Smooth muscle cell (in vitro differentiated cells): Measurements from ENCODE around the gene RNF11. TPM values are rescaled to one million over a fixed set of nuclear protein-coding genes. Genes with fewer than 3 reads are reported as not detected.
"Not testable (repeated sequence)": the region's sequence is repeated elsewhere in the genome, so short reads cannot be mapped to it uniquely, and the experiment has no call there.

Experiments used
- DNase-seq: peaks from one replicate; lab custom pipeline; 2025; ENCODE audit not compliant: unreplicated experiment; lab: John Stamatoyannopoulos, UW
- H2AFZ ChIP-seq: fragments of 200-600 bp; sonication (generic); 2 replicates; pipeline ENCODE4 v1.6.0; 2016; ENCODE audit warnings: antibody characterized with exemption, low read depth, mild to moderate bottlenecking
- H3F3A ChIP-seq: fragments of 200-600 bp; sonication (generic); 2 replicates; pipeline ENCODE4 v1.6.0; 2017; ENCODE audit warnings: antibody characterized with exemption, low read depth
- H3K27ac ChIP-seq: fragments of 200-600 bp; sonication (generic); 2 replicates; pipeline ENCODE4 v1.5.1; 2016; ENCODE audit warnings: low read depth, mild to moderate bottlenecking
- H3K27me3 ChIP-seq: fragments of 200-600 bp; sonication (generic); 2 replicates; pipeline ENCODE4 v1.6.1; 2016; ENCODE audit warnings: low read depth, mild to moderate bottlenecking
- H3K36me3 ChIP-seq: fragments of 200-600 bp; sonication (generic); 2 replicates; pipeline ENCODE4 v1.5.1; 2016; ENCODE audit warnings: low read depth
- H3K4me1 ChIP-seq: fragments of 200-600 bp; sonication (generic); 2 replicates; pipeline ENCODE4 v1.5.1; 2016; ENCODE audit warnings: low read depth
- H3K4me2 ChIP-seq: fragments of 200-600 bp; sonication (generic); 2 replicates; pipeline ENCODE4 v1.6.0; 2016; ENCODE audit warnings: mild to moderate bottlenecking
- H3K4me3 ChIP-seq: fragments of 200-600 bp; sonication (generic); 2 replicates; pipeline ENCODE4 v1.5.1; 2016; ENCODE audit warnings: mild to moderate bottlenecking
- H3K79me2 ChIP-seq: fragments of 200-600 bp; sonication (generic); 2 replicates; pipeline ENCODE4 v1.6.0; 2016; ENCODE audit warnings: low read depth, mild to moderate bottlenecking
- H3K9ac ChIP-seq: fragments of 200-600 bp; sonication (generic); 2 replicates; pipeline ENCODE4 v1.6.0; 2016; ENCODE audit warnings: low read depth
- H3K9me3 ChIP-seq: fragments of 200-600 bp; sonication (generic); replicated peaks from 2 replicates; pipeline ENCODE4 v1.5.1; 2016; ENCODE audit warnings: low read depth
- H4K20me1 ChIP-seq: fragments of 200-600 bp; sonication (generic); 2 replicates; pipeline ENCODE4 v1.6.0; 2016; ENCODE audit warnings: low read depth
- WGBS: methylation state at CpG from one replicate; pipeline ENCODE4 v1.1.7; 2016; ENCODE audit warnings: low lambda C conversion rate; 5-methylcytosine and 5-hydroxymethylcytosine counted together
- polyA plus RNA-seq: library from polyadenylated mRNA; unstranded; fragments of >200 nt; fragmentation: Nextera tagmentation; extraction: Ambion mirVana; gene quantifications from 2 replicates; pipeline ENCODE4 v1.2.1, GENCODE V29; 2016
- total RNA-seq: library from RNA; depleted of rRNA; stranded (reverse); fragments of >200 nt; gene quantifications from 2 replicates; pipeline ENCODE4 v1.2.3, GENCODE V29; 2014
- TF ChIP-seq, protein P1 (sequence below): fragments of 200-600 bp; sonication (generic); IDR thresholded peaks from 2 replicates; pipeline ENCODE4 v1.5.1; 2017; ENCODE audit warnings: borderline replicate concordance, mild to moderate bottlenecking, antibody characterized with exemption; ENCODE audit not compliant: insufficient read depth, poor library complexity, severe bottlenecking

Gene RNF11
- total and polyA plus RNA-seq, 2 experiments from 2014 or later, result 68.7 to 123 TPM

DNA sequence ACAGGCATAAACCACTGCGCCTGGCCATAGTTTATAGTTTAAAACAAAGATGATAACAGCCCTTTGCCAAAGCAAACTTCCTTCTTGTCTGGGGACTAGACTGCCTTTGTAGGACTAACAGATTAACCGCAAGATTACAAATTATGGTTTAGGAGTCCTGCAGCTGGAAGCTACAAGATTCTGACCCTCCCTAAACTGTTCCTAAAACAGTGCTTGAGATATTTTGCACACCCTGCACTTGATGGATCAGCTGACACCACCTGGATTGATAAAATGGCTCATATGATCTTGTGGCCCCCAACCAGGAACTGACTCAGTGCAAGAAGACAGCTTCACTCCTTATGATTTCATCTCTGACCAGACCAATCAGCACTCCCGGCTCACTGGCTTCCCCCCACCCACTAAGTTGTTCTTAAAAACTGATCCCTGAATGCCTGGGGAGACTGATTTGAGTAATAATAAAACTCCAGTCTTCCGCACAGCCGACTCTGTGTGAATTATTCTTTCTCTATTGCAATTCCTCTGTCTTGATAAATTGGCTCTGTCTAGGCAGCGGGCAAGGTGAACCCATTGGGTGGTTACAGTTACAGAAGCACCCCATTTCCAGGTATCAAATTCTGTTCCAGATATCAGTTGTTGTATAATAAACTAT lies 13.8 kb upstream of the RNF11 start:
- H3K79me2 ChIP-seq, result no peaks in the 10 kb centered on the region
- no peaks in the 10 kb centered on the region for H3K4me1 ChIP-seq
- no peak overlapping the region for H3K4me3 ChIP-seq
- H3K27ac ChIP-seq, result no peak overlapping the region
- TF ChIP-seq, protein P1, sequence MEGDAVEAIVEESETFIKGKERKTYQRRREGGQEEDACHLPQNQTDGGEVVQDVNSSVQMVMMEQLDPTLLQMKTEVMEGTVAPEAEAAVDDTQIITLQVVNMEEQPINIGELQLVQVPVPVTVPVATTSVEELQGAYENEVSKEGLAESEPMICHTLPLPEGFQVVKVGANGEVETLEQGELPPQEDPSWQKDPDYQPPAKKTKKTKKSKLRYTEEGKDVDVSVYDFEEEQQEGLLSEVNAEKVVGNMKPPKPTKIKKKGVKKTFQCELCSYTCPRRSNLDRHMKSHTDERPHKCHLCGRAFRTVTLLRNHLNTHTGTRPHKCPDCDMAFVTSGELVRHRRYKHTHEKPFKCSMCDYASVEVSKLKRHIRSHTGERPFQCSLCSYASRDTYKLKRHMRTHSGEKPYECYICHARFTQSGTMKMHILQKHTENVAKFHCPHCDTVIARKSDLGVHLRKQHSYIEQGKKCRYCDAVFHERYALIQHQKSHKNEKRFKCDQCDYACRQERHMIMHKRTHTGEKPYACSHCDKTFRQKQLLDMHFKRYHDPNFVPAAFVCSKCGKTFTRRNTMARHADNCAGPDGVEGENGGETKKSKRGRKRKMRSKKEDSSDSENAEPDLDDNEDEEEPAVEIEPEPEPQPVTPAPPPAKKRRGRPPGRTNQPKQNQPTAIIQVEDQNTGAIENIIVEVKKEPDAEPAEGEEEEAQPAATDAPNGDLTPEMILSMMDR, result no peak
- no peak for DNase-seq
- no peaks in the 10 kb centered on the region for H3K9me3 ChIP-seq
- WGBS, result 91% methylated on average over 6 of the region's 6 CpGs
- H3K4me2 ChIP-seq, result no peak overlapping the region
- no peaks in the 10 kb centered on the region for H3K27me3 ChIP-seq
- no peak overlapping the region for H2AFZ ChIP-seq
- H3K9ac ChIP-seq, result no peak overlapping the region
- no peaks in the 10 kb centered on the region for H3K36me3 ChIP-seq
- no peaks in the 10 kb centered on the region for H3F3A ChIP-seq
- H4K20me1 ChIP-seq, result no peaks in the 10 kb centered on the region

DNA sequence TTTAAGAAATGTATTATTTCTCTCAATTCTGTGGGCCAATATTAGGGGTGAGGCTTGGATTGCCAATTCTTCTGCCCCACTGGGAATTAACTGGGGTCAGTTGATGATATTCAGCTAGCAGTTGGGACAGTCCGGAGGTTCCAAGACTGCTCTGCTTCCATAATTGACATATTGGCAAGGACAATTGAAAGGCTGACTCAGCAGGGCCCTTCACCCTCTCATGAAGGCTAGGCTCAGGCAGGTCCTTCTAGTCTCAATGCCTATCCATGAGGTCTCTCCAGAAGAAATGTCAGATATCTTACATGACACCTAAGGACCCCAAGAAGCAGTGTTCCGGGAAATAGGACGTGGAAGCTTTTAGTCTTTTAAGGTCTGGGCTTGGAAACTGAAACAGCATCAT lies 13.3 kb upstream of the RNF11 start:
- H3K9me3 ChIP-seq, result no peaks in the 10 kb centered on the region
- H4K20me1 ChIP-seq, result no peaks in the 10 kb centered on the region
- no peak overlapping the region for H3K27ac ChIP-seq
- H2AFZ ChIP-seq, result no peak overlapping the region
- H3K27me3 ChIP-seq, result no peaks in the 10 kb centered on the region
- WGBS, result 89% methylated on average over 3 of the region's 3 CpGs
- DNase-seq, result no peak
- H3K36me3 ChIP-seq, result no peaks in the 10 kb centered on the region
- no peak overlapping the region for H3K4me3 ChIP-seq
- TF ChIP-seq, protein P1, result no peak
- H3F3A ChIP-seq, result no peaks in the 10 kb centered on the region
- H3K9ac ChIP-seq, result no peak overlapping the region
- no peaks in the 10 kb centered on the region for H3K79me2 ChIP-seq
- no peaks in the 10 kb centered on the region for H3K4me1 ChIP-seq
- no peak overlapping the region for H3K4me2 ChIP-seq

DNA sequence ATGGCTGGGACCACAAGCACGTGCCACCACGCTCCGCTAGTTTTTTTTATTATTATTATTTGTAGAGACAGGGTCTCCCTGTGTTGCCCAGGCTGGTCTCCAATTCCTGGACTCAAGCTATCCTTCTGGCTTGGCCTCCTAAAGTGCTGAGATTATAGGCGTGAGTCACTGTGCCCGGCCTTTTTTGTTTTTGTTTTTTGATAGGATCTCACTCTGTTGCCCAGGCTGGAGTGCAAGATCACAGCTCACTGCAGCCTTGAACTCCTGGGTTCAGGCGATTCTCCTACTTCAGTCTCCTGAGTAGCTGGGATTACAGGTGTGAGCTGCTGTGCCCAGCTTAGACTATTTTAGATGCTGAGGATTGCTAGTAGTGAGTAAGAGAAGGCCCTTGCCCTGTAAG lies 11.8 kb upstream of the RNF11 start:
- Histone ChIP-seq H3K4me3 (no peak overlapping the region), H3K9me3 (no peaks in the 10 kb centered on the region), H3K4me2 (no peak overlapping the region), H3K9ac (no peak overlapping the region), H3F3A (no peaks in the 10 kb centered on the region), H3K36me3 (no peaks in the 10 kb centered on the region), H3K27me3 (no peaks in the 10 kb centered on the region), H4K20me1 (no peaks in the 10 kb centered on the region), H3K4me1 (no peaks in the 10 kb centered on the region), H3K79me2 (no peaks in the 10 kb centered on the region), H3K27ac (no peak overlapping the region), H2AFZ (no peak overlapping the region)
- WGBS, result 90% methylated on average over 6 of the region's 6 CpGs
- DNase-seq, result no peak
- TF ChIP-seq, protein P1, result no peak

DNA sequence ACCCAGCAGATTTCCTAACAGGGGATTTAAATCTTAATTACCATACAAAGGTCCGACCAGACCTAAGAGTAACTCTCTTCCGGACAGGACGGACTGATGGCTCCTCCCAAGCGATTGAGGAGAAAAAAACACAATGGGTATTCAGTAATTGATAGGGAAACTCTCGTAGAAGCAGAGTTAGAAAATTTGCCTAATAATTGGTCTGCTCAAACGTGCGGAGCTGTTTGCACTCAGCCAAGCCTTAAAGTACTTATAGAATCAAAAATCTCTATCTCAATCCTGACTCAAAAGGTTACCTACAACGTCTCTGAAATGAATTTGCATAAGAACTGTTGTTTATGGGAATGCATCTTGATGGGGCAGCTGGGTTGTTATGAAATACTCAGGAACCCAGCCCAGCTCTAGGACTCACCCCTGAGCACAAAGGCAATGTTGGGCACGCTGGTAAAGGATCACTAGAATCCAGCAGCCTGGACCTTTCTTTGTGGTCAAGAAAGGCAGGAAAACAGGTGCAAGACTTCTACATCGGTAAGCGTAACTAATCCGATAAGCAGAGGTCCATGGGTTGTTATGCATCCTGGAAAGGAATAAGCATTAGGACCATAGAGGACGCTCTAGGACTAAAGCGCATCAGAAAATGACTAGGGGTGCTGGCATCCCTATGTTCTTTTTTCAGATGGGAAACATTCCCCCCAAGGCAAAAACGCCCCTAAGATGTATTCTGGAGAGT lies 8.7 kb upstream of the RNF11 start:
- DNase-seq, result not testable (repeated sequence)
- 81% methylated on average over 15 of the region's 15 CpGs for WGBS

DNA sequence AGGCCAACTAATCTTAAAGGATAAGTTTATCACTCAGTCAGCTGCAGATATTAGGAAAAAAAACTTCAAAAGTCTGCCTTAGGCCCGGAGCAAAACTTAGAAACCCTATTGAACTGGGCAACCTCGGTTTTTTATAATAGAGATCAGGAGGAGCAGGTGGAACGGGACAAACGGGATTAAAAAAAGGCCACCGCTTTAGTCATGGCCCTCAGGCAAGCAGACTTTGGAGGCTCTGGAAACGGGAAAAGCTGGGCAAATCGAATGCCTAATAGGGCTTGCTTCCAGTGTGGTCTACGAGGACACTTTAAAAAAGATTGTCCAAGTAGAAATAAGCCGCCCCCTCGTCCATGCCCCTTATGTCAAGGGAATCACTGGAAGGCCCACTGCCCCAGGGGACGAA lies 7.6 kb upstream of the RNF11 start:
- not testable (repeated sequence) for H3K9me3 ChIP-seq, DNase-seq, H3K27ac ChIP-seq, H4K20me1 ChIP-seq, H3K36me3 ChIP-seq, H2AFZ ChIP-seq, H3K79me2 ChIP-seq, H3K27me3 ChIP-seq, H3K4me1 ChIP-seq, H3K4me3 ChIP-seq, H3K4me2 ChIP-seq, H3F3A ChIP-seq, H3K9ac ChIP-seq
- 73% methylated on average over 11 of the region's 11 CpGs for whole genome bisulfite sequencing

More for the DNA sequence above, 8.7 kb upstream of the RNF11 start:
- H3K9me3 ChIP-seq, H3K4me1 ChIP-seq, H2AFZ ChIP-seq, H3K79me2 ChIP-seq, H3K36me3 ChIP-seq, H3F3A ChIP-seq, H4K20me1 ChIP-seq, H3K27me3 ChIP-seq, H3K4me2 ChIP-seq, H3K27ac ChIP-seq, H3K4me3 ChIP-seq, H3K9ac ChIP-seq: not testable (repeated sequence)
